PFSK-1 (cell line): Measurements from ENCODE around the gene NXPH1.

Experiments
- SIN3A ChIP-seq: IDR thresholded peaks from 2 replicates; pipeline ENCODE4 v1.6.1; 2012; ENCODE audit warnings: mild to moderate bottlenecking, low read length, moderate library complexity, borderline replicate concordance; ENCODE audit not compliant: insufficient read depth
- TAF1 ChIP-seq: IDR thresholded peaks from 2 replicates; pipeline ENCODE4 v1.6.1; 2012; ENCODE audit warnings: low read length, control low read depth, borderline replicate concordance; ENCODE audit not compliant: insufficient read depth

DNA sequence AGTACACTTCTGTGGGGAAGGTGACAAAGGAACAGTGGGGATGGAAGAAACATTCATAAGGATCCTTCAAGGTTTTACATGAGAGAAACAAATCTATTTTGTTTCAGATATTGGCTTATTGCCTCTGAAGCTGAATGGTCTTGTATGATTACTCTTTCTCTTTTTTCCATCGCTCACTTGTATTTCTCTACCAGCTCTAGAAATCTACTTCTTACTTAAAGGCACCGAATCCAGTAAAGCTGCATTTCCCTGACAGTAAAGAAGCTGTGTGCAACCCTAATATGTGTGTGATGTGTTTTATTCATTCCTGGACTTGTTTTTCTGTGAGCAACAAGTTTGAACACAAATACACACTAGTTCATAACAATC lies 45.2 kb upstream of the NXPH1 start:
- TF ChIP-seq TAF1 (no peak), SIN3A (no peak)
